IMR-90 (cell line): ENCODE data around the gene TUB. TPM values are rescaled to one million over a fixed set of nuclear protein-coding genes. Genes with fewer than 3 reads are reported as not detected.

Experiments
- ATAC-seq: fragments of 200-7000 bp; cut with Tn5 transposase; 2 replicates; pipeline ENCODE4 v1.9.1; 2020; ENCODE audit warnings: low read depth, mild to moderate bottlenecking, moderate library complexity
- BruUV-seq: library from RNA; stranded (reverse); fragments of 400-500 nt; replicated peaks from 2 replicates; lab custom pipeline; 2021; lab: Mats Ljungman, UMichigan
- CTCF ChIA-PET: fragments of 300-600 bp; formaldehyde crosslinking; extraction: SDS; loops from one replicate; lab custom pipeline; 2021; ENCODE audit warnings: antibody characterized with exemption; lab: Yijun Ruan, JAX
- POLR2A ChIA-PET: fragments of 300-600 bp; sonication (Branson Sonifier 250); formaldehyde crosslinking; loops from one replicate; lab custom pipeline; 2022; ENCODE audit warnings: antibody characterized with exemption; ENCODE audit not compliant: unreplicated experiment; lab: Charles Lee
- DNase-seq: peaks from one replicate; pipeline ENCODE4 v3.0.0; 2013
- H2AFZ ChIP-seq: replicated peaks from 2 replicates; pipeline ENCODE3; 2013; ENCODE audit warnings: low read length, mild to moderate bottlenecking; ENCODE audit not compliant: poor library complexity
- H2AK5ac ChIP-seq: 2 replicates; pipeline ENCODE4 v1.6.1; 2013; ENCODE audit warnings: low read depth, low read length, inconsistent platforms
- H2AK9ac ChIP-seq: replicated peaks from 2 replicates; pipeline ENCODE3; 2013; ENCODE audit warnings: mild to moderate bottlenecking, low read depth, low read length, moderate library complexity; ENCODE audit not compliant: poor library complexity
- H2BK120ac ChIP-seq: 2 replicates; pipeline ENCODE4 v1.6.1; 2013; ENCODE audit warnings: low read depth, low read length, inconsistent platforms
- H2BK15ac ChIP-seq: 3 replicates; pipeline ENCODE4 v1.6.1; 2013; ENCODE audit warnings: low read depth, low read length, inconsistent platforms
- H2BK20ac ChIP-seq: 2 replicates; pipeline ENCODE4 v1.6.1; 2013; ENCODE audit warnings: low read depth, mild to moderate bottlenecking, inconsistent platforms, low read length, moderate library complexity
- H2BK5ac ChIP-seq: 2 replicates; pipeline ENCODE4 v1.6.1; 2013; ENCODE audit warnings: mild to moderate bottlenecking, low read depth, low read length, inconsistent platforms; ENCODE audit not compliant: poor library complexity, severe bottlenecking
- H3K14ac ChIP-seq: replicated peaks from 2 replicates; pipeline ENCODE4 v1.6.1; 2013; ENCODE audit warnings: low read depth, low read length, inconsistent platforms
- H3K18ac ChIP-seq: 2 replicates; pipeline ENCODE4 v1.6.1; 2013; ENCODE audit warnings: low read depth, low read length, control low read depth
- H3K23ac ChIP-seq: 2 replicates; pipeline ENCODE4 v1.6.1; 2013; ENCODE audit warnings: low read depth, low read length, inconsistent platforms
- H3K27ac ChIP-seq: 2 replicates; pipeline ENCODE4 v1.5.1; 2013; ENCODE audit warnings: mild to moderate bottlenecking, control low read depth, low read length; ENCODE audit not compliant: insufficient read depth
- H3K27me3 ChIP-seq: 2 replicates; pipeline ENCODE4 v1.6.1; 2013; ENCODE audit warnings: low read length; ENCODE audit not compliant: control insufficient read depth, insufficient read depth
- H3K36me3 ChIP-seq: 2 replicates; pipeline ENCODE4 v1.6.1; 2013; ENCODE audit warnings: low read length, mixed read lengths; ENCODE audit not compliant: control insufficient read depth, insufficient read depth
- H3K4ac ChIP-seq: 2 replicates; pipeline ENCODE4 v1.6.1; 2013; ENCODE audit warnings: low read depth, low read length, inconsistent platforms
- H3K4me1 ChIP-seq: 2 replicates; pipeline ENCODE4 v1.6.1; 2013; ENCODE audit warnings: low read length, mixed read lengths; ENCODE audit not compliant: control insufficient read depth, insufficient read depth
- H3K4me2 ChIP-seq: 2 replicates; pipeline ENCODE4 v1.6.1; 2013; ENCODE audit warnings: low read depth, mild to moderate bottlenecking, control low read depth, low read length, moderate library complexity
- H3K4me3 ChIP-seq: 2 replicates; pipeline ENCODE4 v1.5.1; 2013; ENCODE audit warnings: low read depth, mild to moderate bottlenecking, control low read depth, low read length, moderate library complexity; ENCODE audit not compliant: insufficient read depth
- H3K56ac ChIP-seq: 2 replicates; pipeline ENCODE4 v1.6.1; 2013; ENCODE audit warnings: low read length, inconsistent platforms; ENCODE audit not compliant: insufficient read depth; ENCODE audit errors: extremely low read depth
- H3K79me1 ChIP-seq, 2 experiments: 2 replicates each; pipeline ENCODE4 v1.6.1; 2013; ENCODE audit warnings: low read length in 2 of 2, inconsistent platforms in 1 of 2, low read depth in 1 of 2
- H3K9ac ChIP-seq: 2 replicates; pipeline ENCODE4 v1.6.1; 2013; ENCODE audit warnings: low read depth, low read length, control low read depth
- H3K9me1 ChIP-seq: 2 replicates; pipeline ENCODE4 v1.6.1; 2013; ENCODE audit warnings: low read length, inconsistent platforms; ENCODE audit not compliant: insufficient read depth
- H3K9me3 ChIP-seq: 2 replicates; pipeline ENCODE4 v1.6.1; 2013; ENCODE audit warnings: low read length; ENCODE audit not compliant: control insufficient read depth, insufficient read depth
- H4K20me1 ChIP-seq: 2 replicates; pipeline ENCODE4 v1.6.1; 2013; ENCODE audit warnings: low read length, inconsistent platforms; ENCODE audit not compliant: insufficient read depth
- H4K5ac ChIP-seq: 2 replicates; pipeline ENCODE4 v1.6.1; 2013; ENCODE audit warnings: mild to moderate bottlenecking, low read depth, low read length, control low read depth
- H4K8ac ChIP-seq, 2 experiments: 2 replicates each; pipeline ENCODE4 v1.6.1; 2013; ENCODE audit warnings: low read depth in 2 of 2, low read length in 2 of 2, control low read depth in 1 of 2, inconsistent platforms in 1 of 2
- H4K91ac ChIP-seq: 2 replicates; pipeline ENCODE4 v1.6.1; 2013; ENCODE audit warnings: low read depth, low read length, inconsistent platforms; ENCODE audit not compliant: insufficient read depth
- BHLHE40 ChIP-seq: fragments of 150-350 bp; IDR thresholded peaks from 2 replicates; pipeline ENCODE4 v1.6.1; 2016; ENCODE audit warnings: mild to moderate bottlenecking, low read depth, low read length
- CHD1 ChIP-seq: IDR thresholded peaks from 2 replicates; pipeline ENCODE4 v1.6.1; 2012; ENCODE audit warnings: low read depth, low read length, improper control_type of control experiment
- POLR2A ChIP-seq: IDR thresholded peaks from 2 replicates; pipeline ENCODE4 v1.6.1; 2012; ENCODE audit warnings: mild to moderate bottlenecking, low read depth, low read length
- RFX5 ChIP-seq: IDR thresholded peaks from 2 replicates; pipeline ENCODE4 v1.8.0; 2012; ENCODE audit warnings: low read depth, mild to moderate bottlenecking, low read length, moderate library complexity
- SMC3 ChIP-seq: fragments of 150-350 bp; IDR thresholded peaks from 2 replicates; pipeline ENCODE4 v1.6.1; 2016; ENCODE audit warnings: low read depth, mild to moderate bottlenecking, antibody characterized with exemption, low read length, moderate library complexity
- WGBS, 2 experiments: methylation state at CpG; one replicate each; pipeline versions ENCODE4 v1.1.5 to v1.1.7; 2013; ENCODE audit warnings: missing lambda C conversion rate in 2 of 2; ENCODE audit not compliant: insufficient read length in 1 of 2; ENCODE audit errors: extremely low coverage in 2 of 2; 5-methylcytosine and 5-hydroxymethylcytosine counted together
- dilution Hi-C: fragments of 300-500 bp; cut with HindIII; formaldehyde crosslinking; loops from one replicate; pipeline ENCODE4 v1.14.3; 2018; ENCODE audit warnings: low sequenced_read_pairs; ENCODE audit not compliant: unreplicated experiment
- in situ Hi-C: fragments of 300-500 bp; cut with MboI; formaldehyde crosslinking; loops from 3 replicates; pipeline ENCODE4 v1.14.3; 2019; ENCODE audit warnings: low sequenced_read_pairs, inconsistent platforms, mixed read lengths
- intact Hi-C: fragments of 100-400 bp; cut with micrococcal nuclease; formaldehyde crosslinking; loops from 2 replicates; pipeline ENCODE4 v1.10.0; 2022
- polyA plus RNA-seq, 3 experiments: library from polyadenylated mRNA; depleted of rRNA; stranded (reverse); fragments of >200 nt; gene quantifications; 2 replicates each; pipeline ENCODE4 v1.2.3, GENCODE V29; 2012; ENCODE audit warnings: low replicate concordance in 1 of 3
- total RNA-seq: library from RNA; depleted of rRNA; stranded (reverse); fragments of >200 nt; gene quantifications from 2 replicates; pipeline ENCODE4 v1.2.3, GENCODE V29; 2012

TUB gene
- total and polyA plus RNA-seq, 2 of the 4 experiments (the other 2 are of a cell fraction) = 11.8 to 12.9 TPM

- no peak overlapping the region for H3K23ac ChIP-seq
- ChIA-PET POLR2A (no interaction called here), CTCF (interaction anchor here (0.6 to 1.2 kb wide), 3 partner anchors 9 to 90 kb away, joined by 3 read pairs; no protein-coding TSS in a partner anchor)
- H3K4me3 ChIP-seq = no peak overlapping the region
- H3K9me1 ChIP-seq = no peaks in the 10 kb centered on the region
- no peak overlapping the region for H2BK5ac ChIP-seq
- H2BK15ac ChIP-seq = no peak overlapping the region
- H4K20me1 ChIP-seq = peaks cover 4% of the 10 kb centered on the region; the same call in 1 of the 2 replicates
- H3K36me3 ChIP-seq = peaks cover 23% of the 10 kb centered on the region
- H2BK120ac ChIP-seq = no peak overlapping the region
- H3K56ac ChIP-seq = no peak overlapping the region
- in situ Hi-C loops (loop anchor here (5.0 to 25.0 kb wide), 4 partner anchors 61 to 409 kb away; no protein-coding TSS in a partner anchor), dilution Hi-C loops (no loop called here), intact Hi-C loops (loop anchor here (5.0 to 10.0 kb wide), 3 partner anchors 166 to 421 kb away; partner anchors contain the start of genes CYB5R2 and LMO1)
- H3K79me1 ChIP-seq = no peaks in the 10 kb centered on the region; a peak in 1 of 4 replicates
- H3K9ac ChIP-seq = no peak overlapping the region
- H2BK20ac ChIP-seq = no peak overlapping the region
- TF ChIP-seq CHD1 = no peak
- TF ChIP-seq RFX5 = no peak
- TF ChIP-seq BHLHE40 = no peak
- no peak for TF ChIP-seq POLR2A
- TF ChIP-seq SMC3 = no peak
- H4K5ac ChIP-seq = no peak overlapping the region
- DNase-seq (no peak), ATAC-seq (no peak)
- H3K14ac ChIP-seq = no peak overlapping the region
- no peak overlapping the region for H4K8ac ChIP-seq
- WGBS, 2 experiments = 90% methylated on average over 2 of the region's 5 CpGs; no CpG with 5 or more reads in 1 of the 2 experiments
- no peaks in the 10 kb centered on the region for H3K9me3 ChIP-seq
- BruUV-seq = no TSS peak
- H3K27ac ChIP-seq = no peak overlapping the region
- no peak overlapping the region for H3K4ac ChIP-seq
- no peak overlapping the region for H3K4me2 ChIP-seq
- H3K4me1 ChIP-seq = peaks cover 9% of the 10 kb centered on the region
- H2AK9ac ChIP-seq = no peak overlapping the region
- H4K91ac ChIP-seq = no peak overlapping the region
- no peak overlapping the region for H2AK5ac ChIP-seq
- no peak overlapping the region for H2AFZ ChIP-seq
- no peak overlapping the region for H3K18ac ChIP-seq
- no peaks in the 10 kb centered on the region for H3K27me3 ChIP-seq
Observed at GRCh38 chr11:8095806-8096522, 15.0 kb downstream of the TUB start.
